GM18498 (cell line): ENCODE results near the gene SLC7A4.
"Not testable (repeated sequence)": the region's sequence is repeated elsewhere in the genome, so short reads cannot be mapped to it uniquely, and the experiment has no call there.

Experiments used
- ATAC-seq: cut with Tn5 transposase; IDR thresholded peaks from one replicate; pipeline ENCODE4 v1.9.1; 2021; ENCODE audit warnings: mild to moderate bottlenecking, moderate library complexity; ENCODE audit not compliant: unreplicated experiment

SLC7A4 gene

GRCh38 chr22:21043860-21044535 is 11.6 kb upstream of the SLC7A4 start:
- ATAC-seq: no peak

- ATAC-seq: no peak
These were observed 10.9 kb upstream of the SLC7A4 start for GRCh38 chr22:21042978-21043859.

DNA sequence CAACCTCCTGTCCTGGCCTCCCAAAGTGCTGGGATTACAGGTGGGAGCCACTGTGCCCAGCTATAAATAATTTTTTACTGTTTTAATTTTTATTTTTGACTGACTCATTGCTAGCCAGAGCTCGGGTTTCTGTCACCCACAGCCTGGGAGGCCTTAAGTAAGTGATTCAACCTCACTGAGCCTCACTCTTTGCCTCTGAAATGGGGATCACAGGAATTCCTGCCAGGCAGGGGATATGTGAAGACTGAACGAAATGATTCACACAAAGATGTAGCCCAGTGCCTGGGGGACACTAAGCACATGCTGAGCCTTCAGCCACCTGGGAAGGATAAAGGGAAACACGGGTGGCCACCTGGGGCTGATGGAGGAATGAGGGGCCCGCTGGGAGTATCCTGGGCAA is 9.6 kb upstream of the SLC7A4 start:
- ATAC-seq: no peak

DNA sequence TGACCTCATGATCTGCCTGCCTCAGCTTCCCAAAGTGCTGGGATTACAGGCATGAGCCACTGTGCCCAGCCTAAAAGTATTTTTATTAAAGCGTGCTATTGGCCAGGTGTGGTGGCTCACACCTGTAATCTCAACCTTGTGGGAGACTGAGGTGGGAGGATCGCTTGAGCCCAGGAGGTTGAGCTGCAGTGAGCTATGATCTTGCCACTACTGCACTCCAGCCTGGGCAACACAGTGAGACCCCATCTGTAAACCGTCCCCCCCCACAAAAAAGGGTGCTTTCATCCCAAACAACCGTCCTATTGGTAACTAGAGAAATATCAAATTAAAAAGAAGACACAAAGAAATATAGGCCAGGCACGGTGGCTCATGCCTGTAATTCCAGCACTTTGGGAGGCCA is 6.8 kb upstream of the SLC7A4 start:
- ATAC-seq: not testable (repeated sequence)

DNA sequence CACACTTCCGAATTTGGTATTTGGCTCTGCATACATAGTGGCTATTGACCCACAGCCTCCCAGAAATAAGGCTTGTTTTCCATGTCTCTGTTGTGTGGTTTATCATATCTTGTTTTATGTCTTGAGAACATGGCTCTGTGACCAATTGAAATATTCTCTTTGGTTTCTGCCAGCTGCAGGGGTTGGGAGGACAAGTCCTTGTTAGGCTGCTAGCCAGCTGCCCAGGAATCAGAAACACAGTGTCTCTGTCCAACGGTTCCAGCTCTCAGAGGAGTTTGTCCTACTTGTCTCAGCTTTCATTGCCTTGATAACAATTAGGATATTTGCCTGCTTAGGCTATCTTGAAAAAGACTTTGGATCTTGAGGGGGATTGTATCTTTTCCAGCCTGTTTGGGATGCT is 6.0 kb upstream of the SLC7A4 start:
- no peak for ATAC-seq

GRCh38 chr22:21034989-21035388 is 2.6 kb upstream of the SLC7A4 start:
- ATAC-seq: no peak

- no peak for ATAC-seq
These were observed 1.5 kb upstream of the SLC7A4 start for GRCh38 chr22:21033895-21034294.

DNA sequence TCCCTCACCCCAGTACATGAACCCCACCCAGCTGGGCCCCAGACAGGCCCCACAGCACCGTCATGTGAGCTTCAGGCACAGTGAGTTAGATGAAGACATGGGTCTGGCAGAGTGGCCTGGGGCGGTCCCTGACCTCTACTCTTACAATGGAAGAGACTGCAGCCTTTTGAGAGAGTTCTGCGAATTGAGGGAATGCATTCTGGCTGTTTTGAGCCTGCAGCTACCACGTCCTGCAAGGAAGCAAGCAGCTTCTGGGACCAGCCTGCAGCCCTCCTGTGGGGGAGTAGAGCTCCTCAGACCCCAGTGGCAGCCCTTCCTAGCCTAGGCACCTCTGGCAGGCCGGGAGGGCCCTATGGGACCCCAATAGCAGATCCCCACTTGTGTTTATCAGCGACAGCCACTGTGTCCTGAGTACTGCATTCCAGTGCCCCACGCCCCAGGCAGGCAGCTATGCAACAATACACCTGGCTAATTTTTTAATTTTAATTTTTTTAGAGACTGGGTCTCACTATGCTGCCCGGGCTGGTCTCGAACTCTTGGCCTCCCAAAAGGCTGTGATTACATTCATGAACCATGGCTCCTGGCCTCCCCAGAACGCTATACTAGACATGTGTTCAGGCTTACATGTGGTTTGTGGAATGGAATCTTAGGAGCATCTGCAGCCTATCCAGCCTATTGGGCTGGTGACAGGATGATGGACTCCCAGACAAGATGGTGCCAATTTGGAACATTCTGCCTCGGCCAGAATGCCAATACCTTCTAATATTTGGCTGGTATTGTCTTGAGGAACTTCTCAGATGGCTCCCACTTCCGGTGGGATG is 717 bp upstream of the SLC7A4 start:
- ATAC-seq: no peak

DNA sequence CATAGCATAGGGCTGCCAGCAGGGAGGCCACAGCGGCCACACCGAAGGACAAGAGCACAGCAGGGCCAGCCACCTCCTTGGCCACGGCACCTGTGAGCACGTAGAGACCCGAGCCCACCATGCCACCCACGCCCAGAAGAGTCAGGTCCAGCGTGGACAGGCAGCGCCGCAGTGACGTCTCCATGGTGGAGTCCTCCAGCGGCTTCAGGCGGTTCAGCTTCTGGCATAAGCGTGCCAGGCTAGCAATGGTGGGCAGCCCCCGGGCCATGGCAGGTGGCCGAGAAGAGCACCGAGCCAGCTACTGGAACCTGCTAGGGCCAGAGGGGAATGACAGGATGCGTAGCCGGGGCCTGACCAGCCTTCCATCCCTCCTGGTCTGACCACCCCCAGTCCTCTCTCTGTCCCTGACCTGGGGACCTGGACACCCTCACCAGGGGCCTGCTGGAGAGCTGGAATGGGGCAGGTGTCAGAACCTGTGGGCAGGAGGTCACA is 770 bp downstream of the SLC7A4 start:
- no peak for ATAC-seq

- ATAC-seq: no peak
These were observed 1.5 kb downstream of the SLC7A4 start for GRCh38 chr22:21030621-21031544.

- ATAC-seq: no peak
These were observed 2.3 kb downstream of the SLC7A4 start for GRCh38 chr22:21030032-21030431.

GRCh38 chr22:21029486-21030025 is 2.8 kb downstream of the SLC7A4 start:
- no peak for ATAC-seq

GRCh38 chr22:21028277-21029251 is 3.8 kb downstream of the SLC7A4 start:
- ATAC-seq: no peak

DNA sequence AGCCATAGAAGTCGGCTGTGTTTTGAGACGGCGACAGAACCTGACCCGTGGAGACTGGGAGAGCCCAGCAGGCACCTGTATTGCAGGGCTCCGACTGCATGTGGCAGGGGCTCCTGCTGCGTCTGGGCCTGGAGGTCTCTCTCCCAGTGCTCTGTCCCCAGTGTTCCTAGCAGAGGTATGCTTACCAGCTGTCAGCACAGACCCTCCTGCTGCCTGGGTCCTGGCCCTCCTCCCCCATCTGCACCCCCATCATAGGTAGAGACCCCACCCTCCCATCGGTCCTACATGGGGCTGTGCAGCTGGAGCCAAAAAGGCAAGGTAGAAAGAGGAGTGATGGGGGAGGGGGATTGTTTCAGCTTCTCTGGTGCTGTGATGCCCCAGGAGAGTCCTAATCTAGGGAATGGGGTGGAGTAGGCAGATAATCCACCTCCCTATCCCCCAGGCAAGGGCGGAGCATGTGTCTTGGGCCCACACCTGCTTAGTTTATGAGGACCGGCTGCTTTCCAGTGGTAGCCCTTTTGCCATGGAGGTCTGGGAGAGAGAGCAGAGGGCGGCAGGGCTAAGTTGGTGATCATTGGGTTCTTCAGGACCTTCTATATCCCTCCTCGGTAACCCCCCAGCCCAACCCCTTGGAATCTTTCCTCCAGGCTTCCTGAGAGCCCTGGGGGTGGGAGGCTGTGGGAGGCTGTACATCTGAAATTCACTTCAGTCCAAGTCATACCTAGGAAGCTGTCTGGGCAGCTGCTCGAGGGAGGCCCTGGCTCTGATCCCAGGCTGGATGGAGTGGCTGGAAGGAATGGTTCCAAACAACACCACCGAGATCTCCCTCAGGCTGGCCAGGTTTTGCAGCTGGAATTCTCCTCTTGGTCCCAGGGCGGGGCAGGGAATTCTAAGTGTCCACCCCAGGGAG is 5.3 kb downstream of the SLC7A4 start:
- no peak for ATAC-seq

GRCh38 chr22:21025763-21026755 is 6.3 kb downstream of the SLC7A4 start:
- ATAC-seq: no peak

DNA sequence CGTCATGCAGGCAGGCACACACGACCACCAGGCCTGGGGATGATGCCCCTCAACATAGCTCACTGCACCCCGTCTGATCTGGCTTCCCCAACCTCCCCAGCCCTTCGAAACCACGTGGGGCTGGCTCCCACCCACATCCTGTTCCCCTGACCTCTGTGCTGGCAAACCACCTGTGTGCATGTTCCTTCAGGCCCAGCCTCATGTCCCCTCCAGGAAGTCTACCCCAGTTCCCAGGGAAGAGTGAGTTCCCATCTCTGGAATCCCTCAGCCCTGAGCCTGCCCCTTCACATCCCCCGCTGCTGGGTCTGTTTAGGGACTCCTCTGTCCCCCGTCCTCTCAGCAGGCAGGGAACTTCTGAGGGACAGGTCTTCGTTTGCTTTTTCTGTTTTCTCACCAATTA is 7.1 kb downstream of the SLC7A4 start:
- ATAC-seq: no peak
